Bronchial epithelial cell (primary cell): ENCODE data around the gene CASP4. TPM values are rescaled to one million over a fixed set of nuclear protein-coding genes. Genes with fewer than 3 reads are reported as not detected.
A peak's percentile ranks its signal among the peaks of the same experiment; 100 is the strongest.

Experiments used
- DNase-seq: peaks from one replicate; pipeline ENCODE4 v3.0.0-alpha.2; 2010; ENCODE audit warnings: low read depth
- FAIRE-seq: peaks from 2 replicates; lab custom pipeline; 2011; peaks lifted over from hg19 to GRCh38; lab: Jason Lieb, UNC
- H3K27me3 ChIP-seq: 2 replicates; pipeline ENCODE4 v1.5.1; 2011; ENCODE audit warnings: low read length; ENCODE audit not compliant: control insufficient read depth, insufficient read depth
- H3K36me3 ChIP-seq: 2 replicates; pipeline ENCODE4 v1.5.1; 2011; ENCODE audit warnings: low read length; ENCODE audit not compliant: control insufficient read depth, insufficient read depth
- H3K4me3 ChIP-seq: 2 replicates; pipeline ENCODE4 v1.5.1; 2011; ENCODE audit warnings: mild to moderate bottlenecking, low read depth, low read length, control low read depth
- total RNA-seq: library from RNA; depleted of rRNA; stranded (reverse); fragments of >200 nt; gene quantifications from 2 replicates; pipeline ENCODE4 v1.2.1, GENCODE V29; 2014
- TF ChIP-seq, protein P1 (sequence below): IDR thresholded peaks from 2 replicates; pipeline ENCODE4 v1.5.1; 2011; ENCODE audit warnings: mild to moderate bottlenecking, moderate library complexity, low read length, control low read depth, inconsistent platforms; ENCODE audit not compliant: insufficient read depth, severe bottlenecking

Gene CASP4
- total RNA-seq, 1 donor from 2014 or later = 172 TPM

DNA sequence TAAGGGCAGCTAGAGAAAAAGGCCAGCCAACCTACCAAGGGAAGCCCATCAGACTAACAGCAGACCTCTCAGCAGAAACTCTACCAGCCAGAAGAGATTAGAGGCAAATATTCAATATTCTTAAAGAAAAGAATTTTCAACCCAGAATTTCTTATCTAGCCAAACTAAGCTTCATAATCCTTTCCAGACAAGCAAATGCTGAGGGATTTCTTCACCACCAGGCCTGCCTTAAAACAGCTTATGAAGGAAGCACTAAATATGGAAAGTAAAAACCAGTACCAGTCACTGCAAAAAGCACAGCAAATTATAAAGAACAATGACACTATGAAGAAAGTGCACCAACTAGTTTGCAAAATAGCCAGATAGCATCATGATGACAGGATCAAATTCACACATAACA, 39.6 kb downstream of the CASP4 start:
- no peak for FAIRE-seq
- TF ChIP-seq, protein P1, sequence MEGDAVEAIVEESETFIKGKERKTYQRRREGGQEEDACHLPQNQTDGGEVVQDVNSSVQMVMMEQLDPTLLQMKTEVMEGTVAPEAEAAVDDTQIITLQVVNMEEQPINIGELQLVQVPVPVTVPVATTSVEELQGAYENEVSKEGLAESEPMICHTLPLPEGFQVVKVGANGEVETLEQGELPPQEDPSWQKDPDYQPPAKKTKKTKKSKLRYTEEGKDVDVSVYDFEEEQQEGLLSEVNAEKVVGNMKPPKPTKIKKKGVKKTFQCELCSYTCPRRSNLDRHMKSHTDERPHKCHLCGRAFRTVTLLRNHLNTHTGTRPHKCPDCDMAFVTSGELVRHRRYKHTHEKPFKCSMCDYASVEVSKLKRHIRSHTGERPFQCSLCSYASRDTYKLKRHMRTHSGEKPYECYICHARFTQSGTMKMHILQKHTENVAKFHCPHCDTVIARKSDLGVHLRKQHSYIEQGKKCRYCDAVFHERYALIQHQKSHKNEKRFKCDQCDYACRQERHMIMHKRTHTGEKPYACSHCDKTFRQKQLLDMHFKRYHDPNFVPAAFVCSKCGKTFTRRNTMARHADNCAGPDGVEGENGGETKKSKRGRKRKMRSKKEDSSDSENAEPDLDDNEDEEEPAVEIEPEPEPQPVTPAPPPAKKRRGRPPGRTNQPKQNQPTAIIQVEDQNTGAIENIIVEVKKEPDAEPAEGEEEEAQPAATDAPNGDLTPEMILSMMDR = no peak

DNA sequence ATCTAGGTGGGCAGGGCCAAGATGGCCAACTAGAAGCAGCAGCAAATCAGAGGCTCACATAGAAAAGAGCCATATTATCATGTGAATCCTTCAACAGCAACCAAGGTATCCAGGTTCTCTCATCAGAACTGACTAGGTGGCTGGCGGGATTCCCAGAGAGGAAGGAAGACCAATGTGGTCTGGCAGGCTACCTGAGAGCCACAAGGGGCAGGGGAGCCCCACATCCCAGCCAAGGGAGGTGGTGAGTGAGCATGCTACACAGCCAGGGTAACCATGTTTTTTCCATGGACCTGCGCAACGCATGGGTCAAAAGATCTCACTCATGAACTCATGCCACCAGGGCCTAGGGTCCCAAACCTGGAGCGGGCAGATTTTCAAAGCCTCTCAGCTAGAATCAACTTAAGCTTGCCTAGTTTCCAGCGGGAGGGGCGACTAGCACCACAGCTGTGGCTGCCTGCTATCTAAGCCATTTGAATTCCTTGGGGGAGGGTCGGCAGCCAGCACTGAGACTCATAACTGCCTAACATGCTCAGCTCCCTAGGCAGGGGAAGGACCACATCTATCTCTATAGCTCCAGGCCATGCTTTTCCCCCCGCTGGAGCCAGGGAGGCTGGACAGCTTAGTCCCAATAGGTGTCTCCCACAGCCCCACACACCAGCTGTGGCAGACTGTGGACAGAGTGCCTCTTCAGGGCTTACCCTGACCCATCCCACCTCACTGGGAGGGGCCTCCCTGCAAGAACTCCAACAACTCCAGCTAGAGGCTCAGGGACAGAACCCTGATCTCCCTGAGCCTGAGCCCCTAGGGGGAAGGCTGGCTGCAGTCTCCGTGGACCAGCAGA, 41.4 kb downstream of the CASP4 start:
- FAIRE-seq (no peak), DNase-seq (no peak)
- no peaks in the 10 kb centered on the region for H3K36me3 ChIP-seq
- H3K4me3 ChIP-seq = no peak overlapping the region
- no peaks in the 10 kb centered on the region for H3K27me3 ChIP-seq
- TF ChIP-seq, protein P1 = no peak

More for the DNA sequence above, 39.6 kb downstream of the CASP4 start:
- Histone ChIP-seq H3K36me3 (no peaks in the 10 kb centered on the region), H3K27me3 (no peaks in the 10 kb centered on the region), H3K4me3 (no peak overlapping the region)
- no peak for DNase-seq

DNA sequence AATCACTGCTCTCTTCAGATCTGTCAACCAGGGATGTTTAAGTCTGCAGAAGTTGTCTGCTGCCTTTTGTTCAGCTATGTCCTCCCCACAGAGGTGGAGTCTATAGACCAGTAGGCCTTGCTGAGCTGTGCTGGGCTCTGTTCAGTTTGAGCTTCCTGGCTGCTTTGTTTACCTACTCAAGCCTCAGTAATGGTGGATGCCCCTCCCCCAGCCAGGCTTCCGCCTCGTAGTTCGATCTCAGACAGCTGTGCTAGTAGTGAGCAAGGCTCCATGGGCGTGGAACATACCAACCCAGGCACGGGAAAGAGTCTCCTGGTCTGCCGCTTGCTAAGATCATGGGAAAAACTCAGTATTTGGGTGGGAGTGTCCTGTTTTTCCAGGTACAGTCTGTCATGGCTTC, 42.5 kb downstream of the CASP4 start:
- DNase-seq = no peak
- no peak for FAIRE-seq
- TF ChIP-seq, protein P1 = no peak
- Histone ChIP-seq H3K27me3 (no peaks in the 10 kb centered on the region), H3K36me3 (no peaks in the 10 kb centered on the region), H3K4me3 (no peak overlapping the region)

DNA sequence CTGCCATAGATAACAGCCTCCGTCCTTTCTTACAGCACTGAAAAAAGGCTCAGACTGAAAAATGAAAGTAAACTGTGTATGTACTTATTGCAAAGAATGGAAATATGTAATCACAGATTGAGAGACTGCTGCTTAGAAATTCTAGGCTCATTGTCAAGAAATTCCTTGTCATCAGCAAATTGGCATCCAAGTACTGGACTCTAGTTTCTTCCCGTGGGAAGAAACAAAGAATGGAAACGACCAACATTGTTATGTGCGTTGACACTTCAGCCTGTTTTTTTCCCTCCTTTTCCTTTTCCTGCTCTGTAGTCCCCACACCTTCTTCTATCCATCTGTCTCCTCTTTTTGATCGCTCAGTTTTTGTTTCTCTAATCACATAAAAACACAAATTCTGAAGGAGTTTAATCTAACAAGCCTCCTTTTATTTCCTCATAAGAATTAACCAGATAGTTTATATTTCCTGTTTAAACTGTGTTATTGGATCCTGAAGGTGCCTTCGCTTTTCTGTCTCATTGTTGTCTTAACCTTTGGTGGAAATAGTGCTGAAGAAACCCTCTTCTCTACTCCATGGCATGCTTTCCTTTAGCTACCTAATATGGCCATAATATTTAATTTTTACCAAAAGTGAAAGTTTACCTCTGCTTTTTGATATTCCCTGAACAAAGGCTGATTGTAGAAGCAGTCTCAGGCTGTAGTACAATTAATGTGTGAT, 50.1 kb downstream of the CASP4 start:
- DNase-seq (peak; percentile 34), FAIRE-seq (peak; percentile 55)
- TF ChIP-seq, protein P1 = no peak
- H3K4me3 ChIP-seq = peak overlapping the region; percentile 15
- no peaks in the 10 kb centered on the region for H3K27me3 ChIP-seq
- no peaks in the 10 kb centered on the region for H3K36me3 ChIP-seq

DNA sequence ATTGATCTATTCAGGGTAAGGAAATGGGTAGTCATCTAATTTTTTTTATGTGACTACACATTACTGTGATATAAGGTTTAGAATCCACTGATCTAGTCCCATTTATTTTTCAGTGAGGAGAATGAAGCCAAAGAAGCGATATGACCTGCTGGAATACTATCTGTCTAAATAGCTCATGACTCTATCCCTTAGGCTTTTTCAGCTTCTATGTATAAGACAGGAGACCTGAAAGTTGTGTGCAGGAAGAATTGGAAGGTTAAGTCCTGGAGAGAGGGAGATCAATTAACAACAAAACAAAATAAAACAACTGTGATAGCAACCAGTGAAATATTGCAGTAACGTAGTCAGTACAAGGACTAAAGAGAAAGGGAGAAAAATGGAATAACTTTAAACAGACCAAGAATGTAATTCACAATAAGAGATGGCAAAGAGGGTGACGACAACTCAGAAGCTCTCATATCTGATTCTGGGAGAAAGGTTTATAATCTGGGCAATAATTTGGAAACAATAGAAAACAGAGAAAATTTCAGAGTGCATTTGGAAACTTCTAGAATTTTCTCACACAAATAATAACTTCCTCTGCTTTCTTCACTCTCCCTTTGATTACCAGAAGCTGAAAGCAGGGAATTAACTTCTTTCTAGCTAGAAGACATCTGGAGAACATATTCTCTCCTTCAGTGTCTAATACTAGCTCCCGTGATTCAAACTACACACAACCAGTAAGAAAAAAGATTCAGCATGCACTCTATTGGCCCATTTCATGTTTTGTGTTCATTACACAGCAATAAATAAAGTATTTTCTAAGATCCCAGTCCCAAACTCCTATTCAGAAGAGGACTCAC, 50.9 kb downstream of the CASP4 start:
- Histone ChIP-seq H3K36me3 (no peaks in the 10 kb centered on the region), H3K27me3 (no peaks in the 10 kb centered on the region), H3K4me3 (peak overlapping the region; percentile 15)
- DNase-seq (no peak), FAIRE-seq (no peak)
- TF ChIP-seq, protein P1 = no peak
